HG03095 (cell line): Measurements from ENCODE around the gene FSIP1.

Source experiments
- ATAC-seq: cut with Tn5 transposase; IDR thresholded peaks from one replicate; pipeline ENCODE4 v1.9.1; 2021; ENCODE audit warnings: moderate library complexity; ENCODE audit not compliant: unreplicated experiment

The FSIP1 gene

DNA sequence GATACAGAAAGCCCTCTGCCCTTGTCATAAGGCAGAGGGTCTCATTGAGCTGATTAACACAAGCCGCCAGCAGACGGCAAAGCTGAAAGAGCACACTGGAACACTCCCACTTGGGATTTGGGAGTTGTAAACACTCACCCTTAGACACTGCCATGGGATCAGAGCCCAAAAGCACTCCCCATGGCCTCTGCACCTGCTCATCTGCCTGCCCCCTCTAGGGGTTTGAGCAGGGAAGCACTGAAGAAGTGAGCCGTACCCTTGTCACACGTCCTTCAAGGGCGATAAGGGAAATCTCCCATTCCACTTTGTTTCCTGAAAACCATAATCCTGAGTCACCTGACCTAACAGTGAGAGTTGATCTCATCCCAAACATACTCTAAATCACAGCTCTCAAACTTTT lies 14.7 kb downstream of the FSIP1 start:
- ATAC-seq = no peak

DNA sequence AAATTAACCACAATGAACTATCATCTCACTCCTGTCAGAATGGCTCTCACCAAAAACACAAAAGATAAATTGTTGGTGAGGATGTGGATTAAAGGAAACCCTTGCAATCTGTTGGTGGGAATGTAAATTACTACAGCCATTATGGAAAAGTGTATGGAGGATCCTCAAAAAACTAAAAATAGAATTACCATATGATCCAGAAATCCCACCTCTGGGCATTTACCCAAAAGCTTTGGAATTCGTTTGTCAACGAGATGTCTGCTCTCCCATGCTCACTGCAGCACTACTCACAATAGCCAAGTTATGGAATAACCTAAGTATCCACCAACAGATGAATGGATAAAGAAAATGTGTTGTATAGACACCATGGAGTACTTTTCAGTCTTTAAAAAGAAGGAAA lies 21.6 kb downstream of the FSIP1 start:
- no peak for ATAC-seq

DNA sequence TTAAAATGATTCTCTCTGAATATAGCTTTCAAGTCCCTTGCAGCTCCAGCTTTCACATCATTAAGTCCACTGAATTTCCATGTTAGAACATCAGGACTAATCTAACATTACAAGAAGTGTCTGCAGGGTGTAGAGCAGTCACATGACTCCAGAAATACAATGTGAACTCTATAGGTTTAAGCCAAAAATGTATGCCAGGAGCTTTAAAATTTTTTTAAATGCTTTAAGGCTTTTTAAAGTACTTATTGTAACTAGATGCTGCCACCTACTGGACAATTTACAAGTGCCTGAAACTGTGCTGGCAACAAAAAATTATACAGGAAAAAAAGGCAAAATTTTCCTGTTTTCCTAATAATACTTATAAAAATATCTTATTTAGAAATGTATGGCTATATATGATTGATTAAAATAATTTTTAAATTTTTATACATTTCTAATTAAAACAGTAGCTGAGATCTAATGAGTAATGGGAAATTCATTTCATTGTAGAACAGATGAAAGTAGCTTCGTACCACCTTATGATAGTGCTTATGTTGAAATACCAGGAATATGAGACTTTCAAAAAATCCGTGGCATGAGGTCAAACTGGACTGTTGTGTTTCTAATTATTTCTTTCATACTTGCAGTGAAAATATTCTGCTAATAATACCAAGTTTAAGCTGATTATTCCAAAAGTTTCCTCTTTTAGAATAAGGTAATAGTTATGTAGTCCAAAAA lies 25.7 kb downstream of the FSIP1 start:
- no peak for ATAC-seq

DNA sequence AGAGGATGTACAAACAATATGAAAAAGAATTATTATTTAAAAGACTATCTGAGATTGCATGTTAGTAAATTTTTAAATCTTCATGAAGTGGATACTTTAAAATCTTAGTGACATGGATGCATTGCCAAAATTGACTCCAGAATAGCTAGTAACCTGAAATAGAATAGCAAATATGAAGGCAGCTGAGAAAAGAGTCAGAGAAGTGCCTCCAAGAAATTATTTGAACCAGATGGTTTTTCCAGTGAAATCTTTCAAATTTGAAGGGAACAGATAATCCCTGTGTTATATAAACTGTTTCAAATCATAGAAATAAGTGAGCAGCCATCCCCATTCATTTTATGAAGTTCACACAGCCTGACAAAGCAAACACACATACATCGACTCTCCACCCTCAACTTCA lies 29.6 kb downstream of the FSIP1 start:
- ATAC-seq = no peak

DNA sequence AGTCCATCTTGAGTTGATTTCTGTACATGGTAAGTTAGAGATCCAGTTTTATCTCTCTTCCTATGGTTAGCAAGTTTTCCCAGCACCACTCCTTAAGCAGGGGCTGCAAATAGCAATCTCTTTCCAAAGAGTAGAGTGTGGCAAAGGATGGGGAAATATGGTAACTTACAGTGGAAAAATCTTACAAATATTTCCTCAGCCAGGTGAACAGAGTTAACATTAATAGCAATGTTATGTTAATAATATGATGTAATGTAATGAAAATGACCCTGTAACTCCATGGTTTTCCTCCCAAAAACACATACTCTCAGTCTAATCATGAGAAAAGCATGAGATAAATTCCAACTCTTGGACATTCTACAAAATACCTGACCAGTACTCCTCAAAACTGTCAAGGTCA lies 30.4 kb downstream of the FSIP1 start:
- ATAC-seq = no peak

DNA sequence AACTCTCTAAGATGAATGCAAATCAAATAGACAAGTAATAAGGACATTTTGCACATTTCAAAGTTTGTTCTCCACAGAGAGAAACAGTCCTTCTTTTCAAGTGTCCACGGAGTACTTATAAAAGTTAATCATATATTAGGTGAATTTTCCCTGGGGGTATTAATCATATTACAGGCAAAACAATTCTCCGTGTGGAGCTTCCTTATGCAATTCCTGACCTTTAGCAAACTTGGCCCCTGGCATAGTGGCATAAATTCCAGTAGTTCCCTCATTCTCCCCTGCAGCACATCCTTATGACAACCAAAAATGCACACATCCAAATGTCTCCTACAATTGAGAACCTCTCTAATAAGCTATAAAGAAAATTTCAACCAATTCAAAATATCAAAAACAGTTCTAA lies 34.4 kb downstream of the FSIP1 start:
- no peak for ATAC-seq

DNA sequence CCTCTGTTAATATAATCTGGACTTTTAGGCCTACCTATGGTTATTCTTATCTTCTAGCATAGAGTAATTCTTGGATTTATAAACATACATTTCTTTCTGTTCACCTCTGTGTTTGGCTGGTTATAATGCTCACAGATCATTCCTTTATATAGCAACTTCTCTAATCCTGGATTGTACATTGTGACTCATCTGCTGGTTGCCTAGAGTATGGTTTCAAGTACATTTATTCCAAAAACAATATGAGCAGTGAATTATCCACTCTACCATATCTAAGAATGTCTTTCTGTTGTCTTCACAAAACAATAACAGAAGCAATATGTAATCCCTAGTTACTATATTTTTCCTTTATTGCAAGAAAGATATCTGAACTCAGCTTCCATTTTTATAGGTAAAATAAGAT lies 35.3 kb downstream of the FSIP1 start:
- ATAC-seq = no peak

DNA sequence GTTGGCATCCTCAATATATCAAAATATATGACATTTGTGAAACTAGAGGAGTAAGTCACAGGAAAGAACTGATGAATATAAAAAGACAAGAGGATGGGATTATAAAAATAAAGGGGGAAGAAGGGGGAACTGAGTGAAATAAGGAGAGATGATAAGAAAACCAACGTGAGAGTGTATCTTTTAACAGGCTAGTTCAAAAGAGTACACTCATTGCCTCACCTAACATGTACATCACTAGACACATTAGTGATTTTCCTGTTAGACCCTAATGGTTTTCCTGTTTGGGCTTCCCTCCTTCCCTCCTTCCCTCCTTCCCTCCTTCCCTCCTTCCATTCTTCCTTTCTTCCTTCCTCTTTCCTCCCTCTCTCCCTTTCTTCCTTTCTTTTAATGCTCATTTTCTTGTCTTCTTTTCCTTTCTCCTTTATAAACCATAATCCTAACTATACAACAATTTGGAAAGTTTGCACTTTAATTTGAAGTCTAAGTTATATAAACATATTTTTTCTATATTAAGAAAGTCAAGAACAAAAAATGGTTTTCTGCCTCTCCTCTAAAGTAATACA lies 35.8 kb downstream of the FSIP1 start:
- no peak for ATAC-seq

DNA sequence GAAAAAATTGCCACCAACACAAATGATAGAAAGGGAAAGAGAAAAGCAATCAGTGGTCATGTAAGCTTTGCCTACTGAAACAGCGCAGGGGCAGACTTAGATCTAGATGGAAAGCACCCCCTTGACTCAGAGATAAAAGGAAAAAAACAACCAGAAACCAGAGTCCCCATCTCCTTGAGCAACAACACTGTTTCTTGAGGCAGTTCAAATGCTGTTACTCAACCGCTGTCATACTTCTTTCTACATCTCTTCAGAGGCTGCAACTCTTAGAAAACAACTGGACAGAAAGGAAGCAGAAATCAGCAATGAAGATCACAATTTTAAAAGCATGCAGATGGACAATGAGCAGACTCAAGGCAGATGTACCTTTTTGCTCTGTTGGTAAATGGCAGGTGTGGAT lies 36.5 kb downstream of the FSIP1 start:
- ATAC-seq = no peak

DNA sequence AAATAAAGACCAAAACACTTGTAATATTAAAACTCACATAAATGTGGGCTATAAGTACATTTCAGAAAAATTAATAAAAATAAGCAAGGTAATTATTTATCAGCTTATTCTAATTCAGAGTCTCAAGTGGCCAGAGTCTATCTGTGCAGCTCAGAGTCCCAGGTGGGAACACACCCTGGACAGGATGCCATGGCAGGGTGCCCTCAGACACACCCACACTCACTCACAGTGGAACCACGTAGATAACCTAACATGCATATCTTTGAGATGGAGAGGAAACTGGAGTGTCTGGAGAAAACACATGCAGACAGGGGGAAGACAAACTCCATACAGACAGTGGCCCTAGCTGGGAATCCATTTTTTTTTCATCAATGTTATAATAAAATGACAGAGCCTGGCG lies 37.2 kb downstream of the FSIP1 start:
- ATAC-seq = no peak

DNA sequence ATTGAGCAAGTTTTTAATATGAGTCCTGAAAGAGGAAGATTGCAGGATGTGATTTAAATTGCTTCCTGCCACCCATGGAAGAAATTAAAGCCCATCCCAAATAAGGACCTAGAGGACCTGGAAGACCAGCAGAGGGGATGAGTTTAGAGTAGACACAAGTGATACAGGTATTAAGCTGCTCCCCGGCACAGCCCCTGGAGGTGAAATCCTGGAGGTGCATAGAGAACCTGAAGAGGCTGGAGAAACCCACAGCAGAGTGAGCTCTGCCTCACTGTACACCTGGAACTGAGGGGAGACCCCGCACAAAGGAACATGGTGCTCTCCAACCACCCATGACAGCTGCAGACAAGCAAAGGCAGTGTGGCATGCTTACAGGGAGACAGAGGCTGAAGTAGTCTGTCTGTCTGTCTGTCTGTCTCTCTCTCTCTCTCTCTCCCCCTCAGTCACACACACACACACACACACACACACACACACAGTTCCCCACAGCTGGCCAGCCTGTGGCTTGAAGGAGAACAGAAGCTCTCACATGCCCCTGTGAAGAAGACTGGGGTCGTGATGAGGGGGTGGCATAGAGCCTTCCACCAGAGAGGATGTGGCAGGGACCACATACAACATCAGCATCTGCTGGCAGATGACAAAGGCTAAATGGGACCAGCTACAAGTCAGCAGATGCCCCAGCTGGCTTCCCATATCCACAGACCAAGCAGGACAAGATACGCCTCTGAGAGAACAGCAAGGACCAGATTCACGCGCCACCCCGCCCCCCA lies 38.1 kb downstream of the FSIP1 start:
- no peak for ATAC-seq

DNA sequence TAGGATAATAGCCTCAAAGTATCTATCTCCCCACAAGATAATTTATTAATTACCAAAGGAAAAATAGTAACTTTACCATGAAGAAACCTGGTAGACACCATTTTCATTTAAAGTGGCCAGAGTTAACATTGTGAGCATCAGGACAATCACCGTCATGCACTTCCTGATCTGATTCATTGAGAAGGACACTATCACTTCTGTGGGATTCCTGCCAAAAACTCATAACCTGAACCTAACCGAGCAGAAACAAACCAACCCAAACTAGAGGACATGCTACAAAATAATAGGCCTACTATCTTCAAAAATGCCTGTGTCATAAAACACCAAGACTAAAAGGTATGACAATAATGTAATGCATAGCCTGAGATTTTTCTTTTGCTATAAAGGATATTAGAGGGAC lies 39.0 kb downstream of the FSIP1 start:
- ATAC-seq = no peak

DNA sequence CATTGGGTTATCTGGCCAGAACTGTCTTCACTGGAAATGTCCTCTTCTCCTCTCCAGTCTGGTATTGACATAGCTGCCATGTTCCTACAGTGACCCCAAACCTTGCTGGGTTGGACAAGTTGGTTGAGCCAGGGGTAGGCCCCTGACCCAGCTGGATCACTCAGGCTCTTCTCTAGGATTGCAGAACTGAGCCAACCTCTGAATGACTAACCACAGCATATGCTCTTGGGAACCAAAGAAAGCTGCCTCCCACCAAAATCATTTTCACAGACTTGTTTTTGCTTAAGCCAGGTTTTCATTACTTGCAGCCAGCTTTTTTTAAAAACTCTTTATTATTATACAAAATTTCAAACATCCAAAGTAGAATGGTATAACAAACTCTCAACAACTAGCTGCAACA lies 41.4 kb downstream of the FSIP1 start:
- no peak for ATAC-seq

DNA sequence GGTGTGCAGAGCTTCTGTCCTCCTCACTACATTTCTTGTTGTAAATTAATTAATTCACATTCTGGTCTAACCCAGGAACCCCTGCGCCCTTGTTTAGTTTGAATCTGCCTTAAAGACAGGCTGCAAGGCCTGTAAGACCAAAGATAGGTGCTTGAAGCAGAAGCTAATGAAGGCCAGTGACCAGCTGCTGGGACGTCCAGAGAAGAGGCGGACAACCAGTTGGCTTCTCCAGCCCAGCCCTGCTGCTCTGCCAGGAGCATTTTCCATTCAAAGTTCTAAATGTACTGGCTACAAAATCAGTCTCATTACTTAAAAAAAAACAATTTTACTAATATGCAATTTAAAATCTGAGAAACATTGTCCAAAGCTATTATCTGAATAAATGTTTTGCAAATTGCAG lies 43.6 kb downstream of the FSIP1 start:
- no peak for ATAC-seq

DNA sequence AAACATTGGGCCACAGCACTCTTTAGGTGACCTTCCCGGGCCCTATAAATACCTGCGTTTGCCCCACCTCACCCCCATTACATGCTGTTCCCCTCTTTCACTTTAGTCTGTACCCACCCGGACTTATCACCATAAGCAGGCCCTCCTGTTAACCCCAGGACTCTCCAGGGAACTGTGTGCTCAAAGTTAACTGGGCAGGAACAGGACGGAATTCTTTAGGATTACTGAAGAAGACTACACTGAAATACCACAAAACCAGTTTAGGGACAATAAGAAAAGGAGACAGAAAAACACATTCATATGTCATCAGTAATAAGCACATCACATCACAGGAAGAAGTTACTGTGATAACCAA lies 45.5 kb downstream of the FSIP1 start:
- no peak for ATAC-seq

DNA sequence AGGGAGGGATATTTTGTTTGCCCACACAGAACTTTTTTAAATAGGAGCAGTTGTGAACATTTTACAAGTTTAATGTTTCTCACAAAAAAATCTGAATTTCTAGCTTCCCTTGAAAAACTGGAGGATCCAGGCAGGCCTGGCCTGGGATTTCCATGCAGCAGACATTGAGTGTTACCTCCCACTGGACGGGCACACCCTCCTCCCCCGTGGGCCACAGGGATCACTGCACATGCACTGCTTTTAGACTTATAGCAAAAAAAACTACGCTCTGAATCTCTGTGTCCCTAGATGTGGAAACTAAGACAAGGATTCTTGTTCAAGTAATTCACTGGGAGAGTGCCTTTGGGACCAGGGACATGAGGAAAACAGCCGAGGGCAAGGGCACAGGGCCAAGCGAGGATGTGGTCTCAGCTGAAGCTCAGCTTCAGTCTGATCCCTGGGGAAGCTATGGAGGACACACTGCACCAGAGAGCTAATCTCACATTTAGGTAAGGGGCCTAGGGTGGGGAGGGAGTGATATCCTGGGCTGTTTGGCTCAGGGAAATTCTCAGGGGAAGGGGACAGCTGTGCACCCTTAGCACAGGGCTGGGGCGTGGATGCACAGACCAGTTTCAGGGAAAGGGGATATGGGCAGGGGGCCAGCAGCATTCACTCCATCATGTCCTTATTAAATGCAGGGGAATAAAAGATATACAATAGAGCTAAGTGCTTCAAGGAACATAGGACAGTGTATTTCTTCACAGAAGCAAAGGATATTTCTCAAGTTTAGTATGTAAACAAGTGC lies 46.0 kb downstream of the FSIP1 start:
- no peak for ATAC-seq

DNA sequence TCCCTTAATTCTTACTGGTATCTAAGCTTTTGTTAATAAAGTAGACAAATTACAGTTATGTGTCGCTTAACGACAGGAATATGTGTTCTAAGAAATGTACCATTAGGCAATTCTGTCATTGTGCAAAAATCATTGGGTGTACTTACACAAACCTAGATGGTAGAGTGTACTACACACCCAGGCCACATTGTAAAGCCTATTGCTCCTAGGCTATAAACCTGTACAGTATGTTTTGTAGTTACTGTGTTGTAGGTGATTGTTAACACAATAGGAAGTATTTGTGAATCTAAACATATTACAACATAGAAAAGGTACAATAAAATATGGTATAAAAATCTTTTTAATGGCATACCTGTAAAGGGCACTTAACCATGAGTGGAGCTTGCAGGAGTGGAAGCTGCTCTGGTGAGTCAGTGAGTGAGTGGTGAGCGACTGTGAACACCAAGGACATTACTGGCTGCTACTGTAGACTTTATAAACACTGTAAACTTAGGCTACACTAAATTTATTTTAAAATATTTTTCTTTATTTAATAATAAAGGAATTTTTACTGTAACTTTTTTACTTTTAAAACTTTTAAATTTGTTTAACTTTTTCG lies 47.4 kb downstream of the FSIP1 start:
- no peak for ATAC-seq

DNA sequence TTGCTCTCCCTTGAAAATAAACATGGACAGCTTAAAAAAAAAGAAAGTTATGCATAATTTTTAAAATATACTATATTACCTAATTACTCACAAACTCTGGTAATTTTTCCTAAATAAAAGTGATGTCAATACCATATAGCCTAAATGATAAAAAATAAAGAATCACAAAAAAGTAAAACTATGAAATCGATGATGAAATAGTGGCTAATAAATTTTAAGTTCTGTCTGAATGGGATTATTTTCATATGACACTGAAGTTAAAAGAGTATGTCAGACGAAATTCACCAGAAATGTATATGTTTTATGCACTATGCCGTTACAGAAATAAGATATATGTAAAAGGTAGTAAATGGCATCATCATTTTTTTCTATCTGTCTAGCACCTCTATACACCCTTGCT lies 51.4 kb downstream of the FSIP1 start:
- no peak for ATAC-seq

DNA sequence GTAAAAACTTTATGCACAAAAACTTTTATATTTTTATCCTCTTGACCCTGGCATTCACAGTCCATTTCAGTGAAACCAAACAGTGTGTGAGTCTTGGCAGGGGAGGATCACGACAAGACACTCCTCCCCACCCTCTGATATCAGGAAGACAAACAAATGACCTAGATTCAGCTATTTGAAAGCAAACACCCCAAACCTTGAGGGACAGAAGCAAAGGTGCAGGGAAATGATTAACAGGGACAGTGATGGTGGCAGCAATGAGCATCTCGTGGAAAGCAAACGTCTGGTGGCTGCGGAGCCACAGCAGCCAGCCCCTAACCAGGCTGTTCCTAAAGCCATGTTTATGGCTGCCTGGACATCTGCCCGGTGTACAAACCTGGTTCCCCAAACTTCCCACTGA lies 52.1 kb downstream of the FSIP1 start:
- ATAC-seq = no peak

DNA sequence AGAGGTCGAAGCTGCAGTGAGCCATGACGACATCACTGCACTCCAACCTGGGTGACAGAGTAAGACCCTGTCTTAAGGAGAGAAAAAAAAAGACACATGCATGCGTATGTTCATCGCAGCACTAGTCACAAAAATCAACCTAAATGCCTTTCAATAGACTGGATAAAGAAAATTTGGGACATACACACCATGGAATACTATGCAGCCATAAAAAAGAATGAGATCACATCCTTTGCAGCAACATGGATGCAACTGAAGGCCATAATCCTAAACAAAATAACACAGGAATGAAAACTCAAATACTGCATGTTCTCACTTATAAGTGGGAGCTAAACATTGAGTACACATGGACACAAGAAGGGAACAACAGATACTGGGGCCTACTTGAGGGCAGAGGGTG lies 53.1 kb downstream of the FSIP1 start:
- no peak for ATAC-seq

DNA sequence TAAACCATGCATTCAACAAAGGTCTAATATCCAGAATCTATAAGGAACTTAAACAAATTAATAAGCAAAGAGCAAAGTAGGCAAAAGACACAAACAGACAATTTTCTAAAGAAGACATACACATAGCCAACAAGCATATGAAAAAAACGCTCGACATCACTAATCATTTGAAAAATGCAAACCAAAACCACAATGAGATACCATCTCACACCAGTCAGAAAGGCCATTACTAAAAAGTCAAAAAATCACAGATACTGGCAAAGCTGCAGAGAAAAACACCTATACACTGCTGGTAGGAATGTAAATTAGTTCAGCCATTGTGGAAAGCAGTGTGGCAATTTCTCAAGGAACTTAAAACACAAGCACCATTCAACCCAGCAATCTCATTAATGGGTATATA lies 53.8 kb downstream of the FSIP1 start:
- ATAC-seq = no peak
